GM20000 (cell line): ENCODE data around the gene RAD51AP2.

Experiments
- DNase-seq: peaks from one replicate; pipeline ENCODE4 v3.0.0; 2012; ENCODE audit warnings: low spot score
- TF ChIP-seq, protein P1 (sequence below): IDR thresholded peaks from 2 replicates; pipeline ENCODE4 v1.5.1; 2012; ENCODE audit warnings: mild to moderate bottlenecking, control low read depth; ENCODE audit errors: extremely low read depth, missing control alignments

The RAD51AP2 gene

DNA sequence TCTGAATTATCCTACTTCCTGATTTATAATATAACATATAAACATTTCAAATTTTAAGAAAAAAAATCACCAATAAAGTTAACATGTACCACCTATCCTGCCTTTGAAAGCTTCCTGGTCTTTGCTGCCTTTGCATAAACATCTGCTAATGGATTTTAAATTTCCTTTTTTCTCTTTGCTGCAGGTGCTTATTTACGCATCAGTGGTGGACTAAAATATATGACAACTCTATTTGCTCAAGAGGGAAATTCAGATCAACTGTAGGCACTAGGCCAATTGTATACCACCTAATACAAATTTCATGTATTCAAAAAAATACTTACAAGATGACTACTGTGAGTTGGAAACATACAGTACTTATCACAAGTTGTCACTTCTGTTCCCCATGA is 57.2 kb downstream of the RAD51AP2 start:
- TF ChIP-seq, protein P1, sequence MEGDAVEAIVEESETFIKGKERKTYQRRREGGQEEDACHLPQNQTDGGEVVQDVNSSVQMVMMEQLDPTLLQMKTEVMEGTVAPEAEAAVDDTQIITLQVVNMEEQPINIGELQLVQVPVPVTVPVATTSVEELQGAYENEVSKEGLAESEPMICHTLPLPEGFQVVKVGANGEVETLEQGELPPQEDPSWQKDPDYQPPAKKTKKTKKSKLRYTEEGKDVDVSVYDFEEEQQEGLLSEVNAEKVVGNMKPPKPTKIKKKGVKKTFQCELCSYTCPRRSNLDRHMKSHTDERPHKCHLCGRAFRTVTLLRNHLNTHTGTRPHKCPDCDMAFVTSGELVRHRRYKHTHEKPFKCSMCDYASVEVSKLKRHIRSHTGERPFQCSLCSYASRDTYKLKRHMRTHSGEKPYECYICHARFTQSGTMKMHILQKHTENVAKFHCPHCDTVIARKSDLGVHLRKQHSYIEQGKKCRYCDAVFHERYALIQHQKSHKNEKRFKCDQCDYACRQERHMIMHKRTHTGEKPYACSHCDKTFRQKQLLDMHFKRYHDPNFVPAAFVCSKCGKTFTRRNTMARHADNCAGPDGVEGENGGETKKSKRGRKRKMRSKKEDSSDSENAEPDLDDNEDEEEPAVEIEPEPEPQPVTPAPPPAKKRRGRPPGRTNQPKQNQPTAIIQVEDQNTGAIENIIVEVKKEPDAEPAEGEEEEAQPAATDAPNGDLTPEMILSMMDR: no peak
- DNase-seq: no peak
